Effector CD4-positive, alpha-beta T cell (primary cell): ENCODE results near the gene NUP37.
"Not testable (repeated sequence)": the region's sequence is repeated elsewhere in the genome, so short reads cannot be mapped to it uniquely, and the experiment has no call there.

ENCODE experiments used
- DNase-seq: peaks from one replicate; pipeline ENCODE4 v3.0.0-alpha.2; 2020
- total RNA-seq: gene quantifications from one replicate; lab custom pipeline; 2026; lab: John Stamatoyannopoulos, UW

The NUP37 gene
- 7.7 reads per million, percentile 27 among the genes with 10 or more reads in this experiment for total RNA-seq

- DNase-seq, result peak; percentile 91
Measured at GRCh38 chr12:102119674-102120563, at the start of gene NUP37, which contains the start of gene PARPBP. TSS of gene NUP37 (minus strand) at chr12:102120114. CDS start at chr12:102118518, 1,596 bp downstream. TSS of gene PARPBP (plus strand) at chr12:102120183. CDS start at chr12:102123889, 3,706 bp downstream.

- DNase-seq, result no peak
Measured at GRCh38 chr12:102167821-102168604, 48.1 kb upstream of the NUP37 start.

DNA sequence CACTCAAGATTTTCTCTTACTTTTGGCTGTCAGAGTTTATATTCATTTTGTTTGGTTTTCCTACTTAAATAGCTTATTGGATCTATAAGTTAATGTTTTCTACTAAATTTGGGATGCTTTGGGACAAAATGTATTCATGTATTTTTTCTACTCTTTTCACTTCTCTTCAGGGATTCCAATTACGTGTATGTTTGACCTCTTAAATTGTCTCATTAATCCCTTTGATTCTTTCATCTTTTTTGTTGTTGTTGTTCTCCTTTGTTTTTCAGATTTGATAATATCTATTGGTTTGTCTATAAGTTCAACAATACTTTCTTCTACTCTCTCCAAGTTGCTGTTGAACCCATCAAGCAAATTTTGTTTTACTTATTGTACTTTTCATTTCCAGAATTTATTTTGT is 43.5 kb upstream of the NUP37 start:
- DNase-seq, result no peak

GRCh38 chr12:102155206-102155605 is 35.3 kb upstream of the NUP37 start:
- not testable (repeated sequence) for DNase-seq

DNA sequence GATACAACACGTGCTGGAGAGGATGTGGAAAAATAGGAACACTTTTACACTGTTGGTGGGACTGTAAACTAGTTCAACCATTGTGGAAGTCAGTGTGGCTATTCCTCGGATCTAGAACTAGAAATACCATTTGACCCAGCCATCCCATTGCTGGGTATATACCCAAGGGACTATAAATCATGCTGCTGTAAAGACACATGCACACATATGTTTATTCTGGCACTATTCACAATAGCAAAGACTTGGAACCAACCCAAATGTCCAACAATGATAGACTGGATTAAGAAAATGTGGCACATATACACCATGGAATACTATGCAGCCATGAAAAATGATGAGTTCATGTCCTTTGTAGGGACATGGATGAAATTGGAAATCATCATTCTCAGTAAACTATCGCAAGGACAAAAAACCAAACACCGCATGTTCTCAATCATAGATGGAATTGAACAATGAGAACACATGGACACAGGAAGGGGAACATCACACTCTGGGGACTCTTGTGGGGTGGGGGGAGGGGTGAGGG is 27.2 kb upstream of the NUP37 start:
- not testable (repeated sequence) for DNase-seq

GRCh38 chr12:102144221-102144620 is 24.3 kb upstream of the NUP37 start:
- no peak for DNase-seq

DNA sequence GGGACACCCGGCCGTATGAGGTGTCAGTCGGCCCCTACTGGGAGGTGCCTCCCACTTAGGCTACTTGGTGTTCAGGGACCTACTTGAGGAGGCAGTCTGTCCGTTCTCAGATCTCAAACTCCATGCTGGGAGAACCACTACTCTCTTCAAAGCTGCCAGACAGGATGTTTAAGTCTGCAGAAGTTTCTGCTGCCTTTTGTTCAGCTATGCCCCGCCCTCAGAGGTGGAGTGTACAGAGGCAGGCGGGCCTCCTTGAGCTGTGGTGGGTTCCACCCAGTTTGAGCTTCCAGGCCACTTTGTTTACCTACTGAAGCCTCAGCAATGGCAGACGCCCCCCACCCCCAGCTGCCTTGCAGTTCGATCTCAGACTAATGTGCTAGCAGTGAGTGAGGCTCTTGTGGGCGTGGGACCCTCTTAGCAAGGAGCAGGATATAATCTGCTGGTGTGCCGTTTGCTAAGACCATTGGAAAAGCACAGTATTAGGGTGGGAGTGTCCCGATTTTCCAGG is 23.0 kb upstream of the NUP37 start:
- not testable (repeated sequence) for DNase-seq

- not testable (repeated sequence) for DNase-seq
Measured at GRCh38 chr12:102137619-102138018, 17.7 kb upstream of the NUP37 start.

DNA sequence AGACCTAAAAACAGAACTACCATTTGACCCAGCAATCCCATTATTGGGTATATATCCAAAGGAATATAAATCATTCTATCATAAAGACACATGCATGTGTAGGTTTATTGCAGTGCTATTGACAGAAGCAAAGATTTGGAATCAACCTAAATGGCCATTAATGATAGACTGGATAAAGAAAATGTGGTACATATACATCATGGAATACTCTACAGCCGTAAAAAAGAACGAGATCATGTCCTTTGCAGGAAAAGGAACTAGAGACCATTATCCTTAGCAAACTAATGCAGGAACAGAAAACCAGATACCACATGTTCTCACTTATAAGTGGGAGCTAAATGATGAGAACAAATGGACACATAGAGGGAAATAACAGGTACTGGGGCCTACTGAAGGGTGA is 11.5 kb upstream of the NUP37 start:
- DNase-seq, result not testable (repeated sequence)

DNA sequence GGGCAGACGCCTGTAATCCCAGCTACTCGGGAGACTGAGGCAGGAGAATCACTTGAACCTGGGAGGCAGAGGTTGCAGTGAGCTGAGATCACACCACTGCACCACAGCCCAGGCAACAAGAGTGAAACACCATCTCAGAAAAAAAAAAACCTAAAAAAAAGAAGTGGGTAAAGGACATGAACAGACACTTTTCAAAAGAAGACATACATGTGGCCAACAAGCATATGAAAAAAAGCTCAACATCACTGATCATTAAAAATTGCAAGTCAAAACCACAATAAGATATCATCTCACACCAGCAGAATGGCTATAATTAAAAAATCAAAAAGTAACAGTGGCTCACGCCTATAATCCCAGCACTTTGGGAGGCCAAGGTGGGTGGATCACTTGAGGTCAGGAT is 10.8 kb upstream of the NUP37 start:
- not testable (repeated sequence) for DNase-seq

DNA sequence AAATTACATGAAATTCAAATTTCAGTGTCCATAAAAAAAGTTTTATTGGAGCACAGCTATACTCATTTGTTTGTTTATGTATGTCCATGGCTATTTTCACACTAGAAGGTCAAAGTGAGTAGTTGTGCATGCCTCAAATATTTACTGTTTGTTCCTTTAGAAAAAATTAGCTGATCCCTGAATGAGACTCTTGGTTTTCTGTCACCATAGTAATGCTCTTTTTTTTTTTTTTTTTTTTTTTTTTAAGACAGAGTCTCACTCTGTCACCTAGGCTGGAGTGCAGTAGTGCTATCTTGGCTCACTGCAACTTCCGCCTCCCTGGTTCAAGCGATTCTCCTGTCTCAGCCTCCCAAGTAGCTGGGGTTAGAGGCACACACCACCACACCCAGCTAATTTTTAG is 1.4 kb upstream of the NUP37 start:
- not testable (repeated sequence) for DNase-seq

DNA sequence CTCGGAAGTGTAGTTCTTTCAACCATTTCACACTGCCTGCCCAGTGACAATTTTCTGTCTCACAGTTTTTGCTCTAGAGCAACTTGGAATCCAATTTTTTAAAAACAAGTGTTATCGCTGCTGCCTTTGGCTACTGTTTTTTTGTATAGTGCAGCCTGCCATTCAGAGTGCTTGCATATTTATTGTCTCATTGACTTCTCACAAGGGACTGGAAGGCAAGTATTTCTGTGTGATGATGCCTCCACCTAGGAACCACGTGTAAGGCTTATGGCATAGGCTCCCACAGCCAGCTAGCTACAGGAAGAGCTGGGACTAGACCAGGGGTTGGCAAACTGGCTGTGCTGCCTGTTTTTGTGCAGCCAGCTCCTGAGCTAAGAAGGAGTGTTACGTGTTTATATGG is 972 bp upstream of the NUP37 start:
- DNase-seq, result no peak

DNA sequence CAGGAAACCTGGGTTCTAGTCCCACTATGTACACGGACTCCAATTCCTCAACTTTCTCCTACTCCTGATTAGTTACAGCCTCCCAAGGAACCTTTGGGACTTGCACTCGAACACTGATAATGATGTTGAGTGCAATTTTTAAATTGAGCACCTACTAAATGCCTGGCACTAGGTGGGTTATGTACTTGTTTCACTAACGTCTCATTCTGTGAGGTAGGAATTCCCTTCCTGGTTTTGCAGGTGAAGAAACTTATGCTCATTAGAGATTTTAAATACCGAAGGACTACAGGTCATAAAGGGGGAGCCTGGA is 605 bp upstream of the NUP37 start:
- no peak for DNase-seq

- DNase-seq, result no peak
Measured at GRCh38 chr12:102118874-102119273, 1.0 kb downstream of the NUP37 start.

- no peak for DNase-seq
Measured at GRCh38 chr12:102116392-102116791, 3.5 kb downstream of the NUP37 start.

DNA sequence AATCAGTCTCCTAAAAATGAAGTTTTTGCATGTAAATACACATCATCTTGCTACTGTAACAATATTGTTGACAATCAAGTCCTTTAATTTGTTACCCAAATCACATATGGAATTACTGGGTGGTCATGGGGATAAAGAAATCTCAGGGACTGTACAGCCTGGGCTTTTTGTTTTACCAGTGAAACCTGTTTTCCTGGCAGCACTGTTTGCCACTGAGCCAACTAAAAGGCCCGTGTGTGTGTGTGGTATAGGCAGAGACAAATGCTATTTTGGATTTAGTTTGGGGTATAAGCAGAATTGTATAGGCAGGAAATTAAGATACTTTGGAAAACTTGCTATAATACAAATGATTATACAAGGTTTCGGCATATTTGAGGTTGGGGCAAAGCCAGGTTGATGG is 5.7 kb downstream of the NUP37 start:
- no peak for DNase-seq

DNA sequence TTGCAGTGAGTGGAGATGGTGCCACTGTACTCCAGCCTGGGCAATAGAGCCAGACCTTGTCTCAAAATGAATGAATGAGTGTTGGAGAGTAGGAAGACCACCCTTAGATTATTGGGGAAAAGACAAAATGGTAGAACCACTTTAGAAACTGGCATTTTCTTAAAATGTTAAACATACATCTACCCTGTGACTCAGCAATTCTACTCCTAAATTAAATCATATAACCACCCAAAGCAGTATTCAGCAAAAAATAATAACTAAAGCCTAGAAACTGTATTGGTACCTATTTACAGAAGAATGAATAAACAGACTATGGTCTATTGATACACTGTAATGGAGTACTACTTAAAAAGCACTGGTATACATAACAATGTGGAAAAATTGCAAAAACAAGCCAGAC is 9.1 kb downstream of the NUP37 start:
- DNase-seq, result no peak

DNA sequence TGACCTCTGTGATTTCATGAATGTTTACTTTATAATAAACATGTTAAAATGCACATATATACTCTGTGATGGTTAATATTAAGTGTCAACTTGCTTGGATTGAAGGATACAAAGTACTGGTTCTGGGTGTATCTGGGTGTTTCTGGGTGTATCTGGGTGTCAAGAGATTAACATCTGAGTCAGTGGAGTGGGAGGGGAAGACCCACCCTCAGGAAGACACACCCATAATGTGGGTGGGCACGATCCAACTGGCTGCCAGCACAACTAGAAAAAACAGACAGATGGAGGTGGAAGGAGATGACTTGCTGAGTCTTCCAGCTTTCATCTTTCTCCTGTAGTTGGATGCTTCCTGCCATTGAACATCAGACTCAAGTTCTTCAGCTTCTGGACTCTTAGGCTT is 11.9 kb downstream of the NUP37 start:
- DNase-seq, result no peak

GRCh38 chr12:102106905-102107304 is 13.0 kb downstream of the NUP37 start:
- no peak for DNase-seq

- no peak for DNase-seq
Measured at GRCh38 chr12:102096855-102097254, 23.1 kb downstream of the NUP37 start.

- DNase-seq, result no peak
Measured at GRCh38 chr12:102095677-102096263, 24.1 kb downstream of the NUP37 start.

GRCh38 chr12:102093319-102093718 is 26.6 kb downstream of the NUP37 start:
- no peak for DNase-seq
